Measurements from ENCODE around the gene KSR1.

GRCh38 chr17:27563532-27563931, 107.3 kb downstream of the KSR1 start:
- no peak for TF ChIP-seq CTCF (IDR thresholded peaks at IDR 0.05; ENCODE audit: poor library complexity, severe bottlenecking)
- TF ChIP-seq TAF1 (IDR thresholded peaks at IDR 0.05; ENCODE audit: low read depth) = no peak
- no peak for TF ChIP-seq EZH2 (IDR thresholded peaks at IDR 0.05; ENCODE audit: borderline replicate concordance, insufficient read depth, low read length, poor library complexity, severe bottlenecking)
- no peak for TF ChIP-seq REST (IDR thresholded peaks at IDR 0.05; ENCODE audit: borderline replicate concordance)
- TF ChIP-seq POLR2AphosphoS5 (IDR thresholded peaks at IDR 0.05) = no peak
- TF ChIP-seq RAD21 (conservative IDR thresholded peaks at IDR 0.05) = no peak
- no peak for TF ChIP-seq MXI1 (conservative IDR thresholded peaks at IDR 0.05; ENCODE audit: poor library complexity, severe bottlenecking)
- no peak for TF ChIP-seq EP300 (conservative IDR thresholded peaks at IDR 0.05; ENCODE audit: poor library complexity, severe bottlenecking)
